ENCODE measurements around the gene RPN2. TPM values are rescaled to one million over a fixed set of nuclear protein-coding genes. Genes with fewer than 3 reads are reported as not detected.

The RPN2 gene
- total RNA-seq, 1 donor from 2014 or later = 185 TPM

GRCh38 chr20:37244572-37244957 lies 65.4 kb downstream of the RPN2 start:
- Histone ChIP-seq H3K9me3 (no peaks in the 10 kb centered on the region), H3K4me3 (no peak overlapping the region), H3K4me1 (no peaks in the 10 kb centered on the region), H3K36me3 (peaks cover 43% of the 10 kb centered on the region), H3K27ac (no peak overlapping the region), H3K27me3 (no peaks in the 10 kb centered on the region)
- TF ChIP-seq CTCF (IDR thresholded peaks at IDR 0.05) = no peak
- DNase-seq (no peak), ATAC-seq (no peak)
- intact Hi-C loops (cut with DNase I) = no loop called here

GRCh38 chr20:37245216-37246150 lies 66.4 kb downstream of the RPN2 start:
- H3K36me3 ChIP-seq = peaks cover 34% of the 10 kb centered on the region
- no peak overlapping the region for H3K27ac ChIP-seq
- ATAC-seq (no peak), DNase-seq (no peak)
- no peak overlapping the region for H3K4me3 ChIP-seq
- H3K4me1 ChIP-seq = no peaks in the 10 kb centered on the region
- no peaks in the 10 kb centered on the region for H3K9me3 ChIP-seq
- H3K27me3 ChIP-seq = no peaks in the 10 kb centered on the region
- TF ChIP-seq CTCF (IDR thresholded peaks at IDR 0.05) = no peak
- intact Hi-C loops (cut with DNase I) = no loop called here

DNA sequence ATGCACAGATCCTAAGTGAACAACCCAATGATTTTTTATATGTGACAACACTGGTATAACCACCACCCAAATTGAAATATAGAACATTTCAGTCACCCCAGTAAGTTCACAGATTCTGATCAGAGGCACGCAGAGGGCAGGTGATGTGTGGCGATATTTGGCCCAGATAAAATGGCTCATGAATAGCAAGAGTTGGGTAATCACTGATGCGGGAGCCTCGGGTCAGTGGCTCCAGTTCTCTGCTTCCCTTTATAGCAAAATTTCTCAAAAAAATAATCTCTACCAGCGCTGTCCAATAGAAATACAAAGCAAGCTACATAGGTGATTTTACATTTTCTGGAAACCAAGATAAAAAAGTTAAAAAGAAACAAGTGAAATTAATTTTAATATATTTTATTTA lies 67.6 kb downstream of the RPN2 start:
- H3K27ac ChIP-seq = no peak overlapping the region
- H3K4me1 ChIP-seq = no peaks in the 10 kb centered on the region
- H3K36me3 ChIP-seq = peaks cover 22% of the 10 kb centered on the region
- ATAC-seq = no peak
- no peak overlapping the region for H3K4me3 ChIP-seq
- DNase-seq = no peak
- intact Hi-C loops (cut with DNase I) = no loop called here
- H3K9me3 ChIP-seq = no peaks in the 10 kb centered on the region
- no peak for TF ChIP-seq CTCF (IDR thresholded peaks at IDR 0.05)
- no peaks in the 10 kb centered on the region for H3K27me3 ChIP-seq

- ATAC-seq (no peak), DNase-seq (no peak)
- Histone ChIP-seq H3K27ac (no peak overlapping the region), H3K36me3 (peaks cover 14% of the 10 kb centered on the region), H3K9me3 (no peaks in the 10 kb centered on the region), H3K4me1 (no peaks in the 10 kb centered on the region), H3K4me3 (no peak overlapping the region), H3K27me3 (no peaks in the 10 kb centered on the region)
- TF ChIP-seq CTCF (IDR thresholded peaks at IDR 0.05) = no peak
- intact Hi-C loops (cut with DNase I) = no loop called here
These were observed 68.4 kb downstream of the RPN2 start for GRCh38 chr20:37247547-37247946.

GRCh38 chr20:37249304-37249703 lies 70.2 kb downstream of the RPN2 start:
- DNase-seq = no peak
- TF ChIP-seq CTCF (IDR thresholded peaks at IDR 0.05) = no peak
- Histone ChIP-seq H3K9me3 (no peaks in the 10 kb centered on the region), H3K4me1 (no peaks in the 10 kb centered on the region), H3K27me3 (no peaks in the 10 kb centered on the region), H3K4me3 (no peak overlapping the region), H3K36me3 (no peaks in the 10 kb centered on the region), H3K27ac (no peak overlapping the region)
- ATAC-seq = no peak
- intact Hi-C loops (cut with DNase I) = no loop called here
